Neural cell (in vitro differentiated cells): ENCODE results near the gene COL4A2. TPM values are rescaled to one million over a fixed set of nuclear protein-coding genes. Genes with fewer than 3 reads are reported as not detected.

Source experiments
- H2AFZ ChIP-seq: fragments of 200-600, 300-800 bp; sonication (generic), shearing (Covaris generic); 2 replicates; pipeline ENCODE4 v1.6.0; 2014; ENCODE audit warnings: low read depth, mild to moderate bottlenecking, antibody characterized with exemption, low read length, moderate library complexity
- H3F3A ChIP-seq: fragments of 200-600 bp; shearing (Covaris generic); 2 replicates; pipeline ENCODE4 v1.6.1; 2016; ENCODE audit warnings: mild to moderate bottlenecking, moderate library complexity, mixed read lengths, antibody characterized with exemption, low read length; ENCODE audit not compliant: insufficient read depth, poor library complexity, severe bottlenecking
- H3K27ac ChIP-seq: fragments of 200-600, 300-800 bp; sonication (generic), shearing (Covaris generic); 2 replicates; pipeline ENCODE4 v1.5.1; 2014; ENCODE audit warnings: mild to moderate bottlenecking, low read length, moderate library complexity
- H3K27me3 ChIP-seq: fragments of 300-800, 200-600 bp; sonication (generic), shearing (Covaris generic); 2 replicates; pipeline ENCODE4 v1.6.0; 2014; ENCODE audit warnings: mild to moderate bottlenecking, low read depth, low read length, moderate library complexity; ENCODE audit not compliant: insufficient read depth
- H3K36me3 ChIP-seq: fragments of 300-800, 200-600 bp; sonication (generic), shearing (Covaris generic); 2 replicates; pipeline ENCODE4 v1.5.1; 2014; ENCODE audit warnings: mild to moderate bottlenecking, antibody characterized with exemption, low read length, moderate library complexity; ENCODE audit not compliant: insufficient read depth
- H3K4me2 ChIP-seq: fragments of 300-800, 200-600 bp; sonication (generic), shearing (Covaris generic); 2 replicates; pipeline ENCODE4 v1.6.0; 2014; ENCODE audit warnings: mild to moderate bottlenecking, low read length
- H3K4me3 ChIP-seq: fragments of 300-800, 200-600 bp; sonication (generic), shearing (Covaris generic); 2 replicates; pipeline ENCODE4 v1.5.1; 2014; ENCODE audit warnings: mild to moderate bottlenecking, low read length, moderate library complexity
- H3K79me2 ChIP-seq: fragments of 200-600 bp; shearing (Covaris generic); replicated peaks from 2 replicates; pipeline ENCODE4 v1.6.0; 2014; ENCODE audit warnings: mild to moderate bottlenecking, low read length, moderate library complexity; ENCODE audit not compliant: insufficient read depth
- H3K9ac ChIP-seq: fragments of 300-800, 200-600 bp; sonication (generic), shearing (Covaris generic); 2 replicates; pipeline ENCODE4 v1.6.1; 2016; ENCODE audit warnings: mild to moderate bottlenecking, low read length, mixed read lengths
- H3K9me2 ChIP-seq: fragments of 200-600 bp; shearing (Covaris generic); 2 replicates; pipeline ENCODE4 v1.6.1; 2016; ENCODE audit warnings: mild to moderate bottlenecking, low read length, mixed read lengths; ENCODE audit not compliant: insufficient read depth
- H3K9me3 ChIP-seq: fragments of 200-600, 300-800 bp; sonication (generic), shearing (Covaris generic); 2 replicates; pipeline ENCODE4 v1.6.1; 2016; ENCODE audit warnings: mild to moderate bottlenecking, mixed run types, low read length, moderate library complexity, mixed read lengths
- H4K20me1 ChIP-seq: fragments of 200-600 bp; shearing (Covaris generic); 2 replicates; pipeline ENCODE4 v1.6.1; 2016; ENCODE audit warnings: mild to moderate bottlenecking, mixed run types; ENCODE audit not compliant: insufficient read depth
- EP300 ChIP-seq: fragments of 450-650 bp; conservative IDR thresholded peaks from 2 replicates; pipeline ENCODE4 v1.6.1; 2014; ENCODE audit warnings: antibody characterized with exemption, mild to moderate bottlenecking, moderate library complexity; ENCODE audit not compliant: poor library complexity, severe bottlenecking
- EZH2 ChIP-seq: fragments of 200-600, 300-800 bp; shearing (Covaris generic), sonication (generic); IDR thresholded peaks from 2 replicates; pipeline ENCODE4 v1.6.1; 2014; ENCODE audit warnings: antibody characterized with exemption, low read length, borderline replicate concordance, mild to moderate bottlenecking; ENCODE audit not compliant: insufficient read depth, poor library complexity, severe bottlenecking
- MXI1 ChIP-seq: fragments of 450-650 bp; conservative IDR thresholded peaks from 2 replicates; pipeline ENCODE4 v1.6.1; 2014; ENCODE audit warnings: antibody characterized with exemption, mild to moderate bottlenecking; ENCODE audit not compliant: poor library complexity, severe bottlenecking
- POLR2AphosphoS5 ChIP-seq: IDR thresholded peaks from 2 replicates; pipeline ENCODE4 v1.6.1; 2012
- RAD21 ChIP-seq: fragments of 450-650 bp; conservative IDR thresholded peaks from 2 replicates; pipeline ENCODE4 v1.6.1; 2014; ENCODE audit warnings: antibody characterized with exemption, mild to moderate bottlenecking, moderate library complexity
- SMC3 ChIP-seq: fragments of 450-650 bp; conservative IDR thresholded peaks from 2 replicates; pipeline ENCODE4 v1.6.1; 2014; ENCODE audit warnings: antibody characterized with exemption, mild to moderate bottlenecking, moderate library complexity; ENCODE audit not compliant: poor library complexity
- TAF1 ChIP-seq: IDR thresholded peaks from 2 replicates; pipeline ENCODE4 v1.6.1; 2012; ENCODE audit warnings: low read depth
- polyA plus RNA-seq: library from polyadenylated mRNA; depleted of rRNA; stranded (reverse); fragments of >200 nt; gene quantifications from 2 replicates; pipeline ENCODE4 v1.2.3, GENCODE V29; 2014
- TF ChIP-seq, protein P1 (sequence below): fragments of 450-650 bp; IDR thresholded peaks from 2 replicates; pipeline ENCODE4 v1.5.1; 2014; ENCODE audit warnings: antibody characterized with exemption, mild to moderate bottlenecking, moderate library complexity; ENCODE audit not compliant: poor library complexity, severe bottlenecking
- TF ChIP-seq, protein P2 (sequence below): IDR thresholded peaks from 2 replicates; pipeline ENCODE4 v1.6.1; 2012; ENCODE audit warnings: borderline replicate concordance

Gene COL4A2
- polyA plus RNA-seq, 1 donor from 2014 or later = 30.8 TPM

DNA sequence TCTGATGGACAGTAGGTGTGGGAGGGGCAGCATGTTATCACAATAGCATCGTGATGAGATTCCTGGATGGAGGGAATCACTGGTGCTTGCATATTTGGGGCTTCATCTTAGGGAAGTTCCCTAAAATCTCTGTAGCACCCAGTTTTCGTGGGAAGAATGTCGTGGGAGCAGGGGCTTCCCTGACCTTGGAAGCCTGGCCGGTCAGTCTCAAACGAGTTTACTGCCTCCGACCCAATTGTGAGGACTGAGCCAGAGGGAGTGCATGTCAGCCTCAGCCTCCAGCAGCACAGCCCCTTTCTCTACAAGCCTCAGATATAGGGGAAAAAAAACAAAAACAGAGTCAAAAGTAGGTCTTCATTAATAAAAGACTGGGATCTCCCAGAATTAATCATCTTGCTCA lies 32.2 kb downstream of the COL4A2 start:
- Histone ChIP-seq H3K9ac (no peak overlapping the region), H3K9me2 (no peaks in the 10 kb centered on the region), H3K27ac (no peak overlapping the region), H3K4me3 (no peak overlapping the region), H3K27me3 (no peaks in the 10 kb centered on the region), H4K20me1 (no peaks in the 10 kb centered on the region), H3K36me3 (no peaks in the 10 kb centered on the region), H3K9me3 (no peaks in the 10 kb centered on the region), H3K4me2 (no peak overlapping the region), H2AFZ (no peak overlapping the region), H3K79me2 (no peaks in the 10 kb centered on the region), H3F3A (no peaks in the 10 kb centered on the region)
- TF ChIP-seq SMC3 = no peak
- TF ChIP-seq, protein P1, sequence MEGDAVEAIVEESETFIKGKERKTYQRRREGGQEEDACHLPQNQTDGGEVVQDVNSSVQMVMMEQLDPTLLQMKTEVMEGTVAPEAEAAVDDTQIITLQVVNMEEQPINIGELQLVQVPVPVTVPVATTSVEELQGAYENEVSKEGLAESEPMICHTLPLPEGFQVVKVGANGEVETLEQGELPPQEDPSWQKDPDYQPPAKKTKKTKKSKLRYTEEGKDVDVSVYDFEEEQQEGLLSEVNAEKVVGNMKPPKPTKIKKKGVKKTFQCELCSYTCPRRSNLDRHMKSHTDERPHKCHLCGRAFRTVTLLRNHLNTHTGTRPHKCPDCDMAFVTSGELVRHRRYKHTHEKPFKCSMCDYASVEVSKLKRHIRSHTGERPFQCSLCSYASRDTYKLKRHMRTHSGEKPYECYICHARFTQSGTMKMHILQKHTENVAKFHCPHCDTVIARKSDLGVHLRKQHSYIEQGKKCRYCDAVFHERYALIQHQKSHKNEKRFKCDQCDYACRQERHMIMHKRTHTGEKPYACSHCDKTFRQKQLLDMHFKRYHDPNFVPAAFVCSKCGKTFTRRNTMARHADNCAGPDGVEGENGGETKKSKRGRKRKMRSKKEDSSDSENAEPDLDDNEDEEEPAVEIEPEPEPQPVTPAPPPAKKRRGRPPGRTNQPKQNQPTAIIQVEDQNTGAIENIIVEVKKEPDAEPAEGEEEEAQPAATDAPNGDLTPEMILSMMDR = no peak
- no peak for TF ChIP-seq EZH2
- TF ChIP-seq TAF1 = no peak
- TF ChIP-seq, protein P2, sequence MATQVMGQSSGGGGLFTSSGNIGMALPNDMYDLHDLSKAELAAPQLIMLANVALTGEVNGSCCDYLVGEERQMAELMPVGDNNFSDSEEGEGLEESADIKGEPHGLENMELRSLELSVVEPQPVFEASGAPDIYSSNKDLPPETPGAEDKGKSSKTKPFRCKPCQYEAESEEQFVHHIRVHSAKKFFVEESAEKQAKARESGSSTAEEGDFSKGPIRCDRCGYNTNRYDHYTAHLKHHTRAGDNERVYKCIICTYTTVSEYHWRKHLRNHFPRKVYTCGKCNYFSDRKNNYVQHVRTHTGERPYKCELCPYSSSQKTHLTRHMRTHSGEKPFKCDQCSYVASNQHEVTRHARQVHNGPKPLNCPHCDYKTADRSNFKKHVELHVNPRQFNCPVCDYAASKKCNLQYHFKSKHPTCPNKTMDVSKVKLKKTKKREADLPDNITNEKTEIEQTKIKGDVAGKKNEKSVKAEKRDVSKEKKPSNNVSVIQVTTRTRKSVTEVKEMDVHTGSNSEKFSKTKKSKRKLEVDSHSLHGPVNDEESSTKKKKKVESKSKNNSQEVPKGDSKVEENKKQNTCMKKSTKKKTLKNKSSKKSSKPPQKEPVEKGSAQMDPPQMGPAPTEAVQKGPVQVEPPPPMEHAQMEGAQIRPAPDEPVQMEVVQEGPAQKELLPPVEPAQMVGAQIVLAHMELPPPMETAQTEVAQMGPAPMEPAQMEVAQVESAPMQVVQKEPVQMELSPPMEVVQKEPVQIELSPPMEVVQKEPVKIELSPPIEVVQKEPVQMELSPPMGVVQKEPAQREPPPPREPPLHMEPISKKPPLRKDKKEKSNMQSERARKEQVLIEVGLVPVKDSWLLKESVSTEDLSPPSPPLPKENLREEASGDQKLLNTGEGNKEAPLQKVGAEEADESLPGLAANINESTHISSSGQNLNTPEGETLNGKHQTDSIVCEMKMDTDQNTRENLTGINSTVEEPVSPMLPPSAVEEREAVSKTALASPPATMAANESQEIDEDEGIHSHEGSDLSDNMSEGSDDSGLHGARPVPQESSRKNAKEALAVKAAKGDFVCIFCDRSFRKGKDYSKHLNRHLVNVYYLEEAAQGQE = no peak
- TF ChIP-seq POLR2AphosphoS5 = no peak
- TF ChIP-seq RAD21 = no peak
- no peak for TF ChIP-seq MXI1
- TF ChIP-seq EP300 = no peak

GRCh38 chr13:110339975-110340550 lies 33.0 kb downstream of the COL4A2 start:
- no peak overlapping the region for H3K9ac ChIP-seq
- no peak overlapping the region for H3K27ac ChIP-seq
- H3K9me3 ChIP-seq = no peaks in the 10 kb centered on the region
- H3K4me3 ChIP-seq = no peak overlapping the region
- H3K79me2 ChIP-seq = no peaks in the 10 kb centered on the region
- no peak overlapping the region for H3K4me2 ChIP-seq
- H3F3A ChIP-seq = no peaks in the 10 kb centered on the region
- TF ChIP-seq RAD21 (no peak), SMC3 (no peak), MXI1 (no peak), TAF1 (no peak), POLR2AphosphoS5 (no peak), EP300 (no peak), EZH2 (no peak)
- TF ChIP-seq, protein P2 = no peak
- TF ChIP-seq, protein P1 = no peak
- no peak overlapping the region for H2AFZ ChIP-seq
- no peaks in the 10 kb centered on the region for H3K27me3 ChIP-seq
- H3K9me2 ChIP-seq = no peaks in the 10 kb centered on the region
- no peaks in the 10 kb centered on the region for H4K20me1 ChIP-seq
- no peaks in the 10 kb centered on the region for H3K36me3 ChIP-seq
